Stromal cell of bone marrow (primary cell): ENCODE measurements around the gene RPS19BP1.
A peak's percentile ranks its signal among the peaks of the same experiment; 100 is the strongest.
"Not testable (repeated sequence)": the region's sequence is repeated elsewhere in the genome, so short reads cannot be mapped to it uniquely, and the experiment has no call there.

ENCODE experiments used
- DNase-seq: peaks from one replicate; pipeline ENCODE4 v3.0.0-alpha.2; 2012; ENCODE audit warnings: low read depth

The RPS19BP1 gene

DNA sequence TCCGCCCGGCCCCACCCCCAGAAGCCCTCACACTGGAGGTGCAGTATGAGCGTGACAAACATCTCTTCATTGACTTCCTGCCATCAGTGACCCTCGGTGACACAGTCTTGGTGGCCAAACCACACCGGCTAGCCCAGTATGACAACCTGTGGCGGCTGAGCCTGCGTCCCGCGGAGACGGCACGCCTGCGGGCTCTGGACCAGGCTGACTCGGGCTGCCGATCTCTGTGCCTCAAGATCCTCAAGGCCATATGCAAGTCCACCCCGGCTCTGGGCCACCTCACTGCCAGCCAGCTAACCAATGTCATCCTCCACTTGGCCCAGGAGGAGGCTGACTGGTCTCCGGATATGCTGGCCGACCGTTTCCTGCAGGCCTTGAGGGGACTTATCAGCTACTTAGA, 18.8 kb downstream of the RPS19BP1 start:
- no peak for DNase-seq

- DNase-seq = no peak
Measured at GRCh38 chr22:39512026-39512425, 20.5 kb downstream of the RPS19BP1 start.

DNA sequence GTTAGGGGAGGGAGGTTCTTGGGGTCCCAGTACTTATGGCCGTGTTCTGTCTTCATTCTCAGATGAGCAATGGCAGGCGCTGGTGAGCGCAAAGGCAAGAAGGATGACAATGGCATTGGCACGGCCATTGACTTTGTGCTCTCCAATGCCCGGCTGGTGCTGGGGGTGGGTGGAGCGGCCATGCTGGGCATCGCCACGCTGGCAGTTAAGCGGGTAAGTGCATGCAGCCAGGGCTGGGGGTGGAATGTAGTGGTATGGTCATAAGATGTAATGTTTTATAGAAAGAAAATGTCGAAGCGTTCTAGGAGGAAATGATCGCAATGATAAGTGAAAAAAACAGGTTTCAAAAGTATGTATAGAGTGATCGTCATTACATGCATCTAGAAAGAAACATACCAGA, 21.3 kb downstream of the RPS19BP1 start:
- DNase-seq = no peak

DNA sequence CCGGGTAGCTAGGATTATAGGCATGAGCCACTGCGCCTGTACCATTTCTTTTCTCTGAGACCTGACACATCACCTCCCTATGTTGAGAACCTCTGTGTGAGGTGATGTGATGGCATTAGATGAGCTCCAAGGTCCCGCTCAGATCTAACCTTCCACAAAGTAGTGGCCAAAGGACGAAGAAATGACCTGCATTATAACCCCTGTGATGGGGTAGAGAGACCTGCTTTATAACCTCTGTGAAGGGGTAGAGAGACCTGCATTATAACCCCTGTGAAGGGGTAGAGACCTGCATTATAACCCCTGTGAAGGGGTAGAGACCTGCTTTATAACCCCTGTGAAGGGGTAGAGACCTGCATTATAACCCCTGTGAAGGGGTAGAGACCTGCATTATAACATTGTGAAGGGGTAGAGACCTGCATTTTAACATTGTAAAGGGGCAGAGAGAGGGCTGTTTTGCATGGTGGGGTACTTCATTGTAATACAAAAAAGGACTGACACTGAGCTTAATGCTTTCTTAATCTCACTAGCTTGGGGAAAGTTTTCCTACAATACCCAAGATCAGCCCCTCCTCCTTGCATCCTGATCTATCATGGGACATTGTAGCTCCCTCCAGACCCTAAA, 21.9 kb downstream of the RPS19BP1 start:
- no peak for DNase-seq

- DNase-seq = no peak
Measured at GRCh38 chr22:39508393-39508792, 24.2 kb downstream of the RPS19BP1 start.

GRCh38 chr22:39507021-39507420, 25.5 kb downstream of the RPS19BP1 start:
- not testable (repeated sequence) for DNase-seq

DNA sequence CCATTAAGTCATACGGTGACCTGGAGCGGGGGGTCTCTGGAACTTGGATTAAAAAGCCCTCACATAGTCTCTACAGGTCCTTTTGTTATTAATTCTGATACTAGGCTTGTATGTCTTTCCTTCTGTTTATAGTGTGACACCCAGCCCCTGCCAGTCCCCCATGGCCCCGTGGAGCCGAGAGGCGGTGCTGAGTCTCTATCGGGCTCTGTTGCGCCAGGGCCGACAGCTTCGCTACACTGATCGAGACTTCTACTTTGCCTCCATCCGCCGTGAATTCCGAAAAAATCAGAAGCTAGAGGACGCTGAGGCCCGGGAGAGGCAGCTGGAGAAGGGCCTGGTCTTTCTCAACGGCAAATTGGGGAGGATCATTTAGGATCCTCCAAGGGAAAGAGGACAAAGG, 28.5 kb downstream of the RPS19BP1 start:
- no peak for DNase-seq

DNA sequence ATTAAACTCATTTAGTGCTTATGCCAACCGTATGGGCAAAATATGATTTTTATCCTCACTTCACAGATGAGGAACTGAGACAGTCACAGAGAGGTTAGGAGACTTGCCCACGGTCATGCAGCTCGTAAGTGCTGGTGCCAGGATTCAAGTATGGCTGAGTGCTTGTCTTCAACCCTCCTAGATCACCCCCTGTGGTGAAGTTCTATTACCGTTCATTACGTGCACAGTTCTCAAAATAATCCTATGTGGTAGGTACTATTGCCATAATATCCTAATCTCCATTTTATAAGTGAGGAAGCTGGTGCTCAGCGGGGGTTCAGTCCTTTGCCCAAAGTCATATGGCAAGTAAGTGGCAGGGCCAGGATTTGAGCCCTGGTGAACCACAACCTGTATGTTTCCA, 28.9 kb downstream of the RPS19BP1 start:
- no peak for DNase-seq

GRCh38 chr22:39502789-39503409, 29.6 kb downstream of the RPS19BP1 start:
- no peak for DNase-seq

DNA sequence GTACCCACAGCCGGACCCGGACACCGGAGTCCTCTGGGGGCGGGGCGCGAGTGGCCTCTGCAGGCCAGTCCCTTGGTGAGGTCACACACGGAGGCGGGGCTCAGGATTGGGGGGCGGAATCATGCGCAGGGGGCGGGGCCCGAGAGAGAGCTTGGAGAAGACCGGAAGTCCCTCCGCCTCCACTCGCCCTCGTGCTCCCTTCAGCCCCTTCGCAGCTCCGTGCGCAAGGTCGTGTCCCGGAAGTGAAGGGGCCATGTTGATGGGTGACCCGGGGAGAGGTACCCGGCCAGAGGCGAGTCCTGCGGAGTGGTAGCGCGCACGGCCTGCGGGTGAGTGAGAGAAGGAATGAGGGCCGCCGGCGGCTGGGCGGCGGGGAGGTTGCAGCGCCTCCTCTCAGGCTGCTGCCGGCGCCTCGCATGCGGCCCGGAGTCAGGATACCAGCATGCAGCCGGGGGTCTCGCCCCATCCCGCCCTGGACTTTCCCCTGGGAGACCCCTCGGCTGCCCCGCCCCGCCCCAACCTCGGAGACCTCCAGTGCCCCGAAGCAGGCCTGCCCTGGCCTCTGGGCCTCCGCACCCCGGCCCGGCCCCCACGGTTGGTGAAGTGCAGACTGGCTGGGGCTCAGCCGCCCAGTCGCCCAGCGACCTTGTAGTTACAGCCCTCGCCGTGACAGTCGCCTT, 30.3 kb downstream of the RPS19BP1 start, which contains the start of gene MIEF1:
Gene MIEF1, plus strand, starts transcription at position 182 of the 680 bp plus-strand sequence. CDS start 9,005 bp downstream, outside the sequence.
- DNase-seq = peak; percentile 94

DNA sequence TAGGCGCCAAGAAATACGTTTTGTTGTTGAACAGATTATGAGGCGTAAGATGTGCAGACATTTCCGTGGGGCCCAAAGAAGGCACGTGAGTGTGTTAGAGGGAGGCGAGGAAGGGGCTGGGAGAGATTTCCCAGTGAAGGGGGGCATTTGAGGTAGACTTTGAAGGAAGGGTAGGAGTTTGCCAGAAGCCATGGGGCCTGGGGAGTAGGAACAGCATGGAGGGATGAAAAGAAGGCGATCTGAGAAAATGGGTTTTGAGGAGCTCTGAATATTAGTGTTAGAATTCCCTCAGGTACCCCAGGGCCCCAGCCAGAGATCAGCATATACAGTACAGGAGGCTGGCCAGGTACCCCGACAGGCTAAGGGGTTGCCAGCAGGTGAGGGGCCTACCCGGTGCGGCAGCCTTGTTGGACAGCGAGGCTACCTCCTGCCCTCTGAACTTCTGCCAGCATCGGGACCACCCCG, 30.9 kb downstream of the RPS19BP1 start:
- no peak for DNase-seq

GRCh38 chr22:39500101-39500500, 32.4 kb downstream of the RPS19BP1 start:
- no peak for DNase-seq

GRCh38 chr22:39498802-39499201, 33.7 kb downstream of the RPS19BP1 start:
- DNase-seq = no peak

DNA sequence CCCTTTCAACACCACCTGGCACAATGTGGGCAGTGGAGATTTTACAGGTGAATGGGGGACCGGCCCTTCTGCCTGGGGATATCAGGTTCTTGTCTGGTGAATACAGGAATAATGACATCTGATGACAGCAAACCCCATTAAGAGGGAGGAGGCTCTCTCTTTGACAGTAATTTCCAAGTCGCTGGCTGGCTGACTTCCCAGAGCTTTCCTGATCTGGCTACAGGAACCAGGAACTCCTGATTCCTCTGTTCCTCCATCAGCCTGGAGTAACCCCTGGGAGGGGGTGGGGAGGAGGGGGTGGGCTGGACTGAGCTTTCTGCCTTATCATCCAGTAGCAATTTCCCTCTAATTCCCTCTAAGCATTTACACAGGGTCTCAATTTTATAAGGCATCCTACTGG, 34.2 kb downstream of the RPS19BP1 start:
- DNase-seq = no peak

- DNase-seq = no peak
Measured at GRCh38 chr22:39497429-39497828, 35.1 kb downstream of the RPS19BP1 start.

DNA sequence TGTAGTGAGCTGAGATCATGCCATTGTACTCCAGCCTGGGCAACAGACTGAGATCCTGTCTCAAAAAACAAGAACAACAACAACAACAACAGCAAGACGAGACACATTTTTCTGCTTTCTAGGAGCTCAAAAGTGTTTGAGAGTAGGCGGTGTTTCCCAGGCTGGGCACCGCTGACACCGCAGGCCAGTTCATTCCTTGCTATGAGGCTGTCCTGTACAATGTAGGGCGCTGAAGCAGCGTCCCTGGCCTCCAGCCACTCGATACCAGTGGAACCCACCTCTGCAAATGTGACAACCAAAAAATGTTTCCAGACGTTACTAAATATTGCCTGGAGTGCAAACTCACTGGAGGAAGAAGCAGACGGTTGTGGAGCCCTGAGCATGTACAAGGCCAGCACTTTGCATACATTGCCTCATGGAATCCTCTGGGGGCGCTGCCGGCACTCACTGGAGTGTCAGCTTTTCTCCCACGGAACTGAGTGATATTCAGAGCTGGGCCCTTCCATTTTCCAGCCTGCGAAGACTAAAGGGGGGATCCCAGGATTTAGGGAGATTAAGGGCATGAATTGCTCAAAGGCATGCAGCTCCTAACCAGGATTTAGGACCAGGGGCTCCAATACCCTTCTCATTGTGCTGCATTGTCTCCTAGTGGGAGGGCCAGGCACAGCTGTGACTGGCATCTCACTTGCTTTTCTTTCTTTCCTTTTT, 36.3 kb downstream of the RPS19BP1 start:
- DNase-seq = peak; percentile 54

GRCh38 chr22:39494471-39495120, 38.0 kb downstream of the RPS19BP1 start:
- no peak for DNase-seq

- DNase-seq = peak; percentile 90
Measured at GRCh38 chr22:39493759-39494158, 38.8 kb downstream of the RPS19BP1 start.

DNA sequence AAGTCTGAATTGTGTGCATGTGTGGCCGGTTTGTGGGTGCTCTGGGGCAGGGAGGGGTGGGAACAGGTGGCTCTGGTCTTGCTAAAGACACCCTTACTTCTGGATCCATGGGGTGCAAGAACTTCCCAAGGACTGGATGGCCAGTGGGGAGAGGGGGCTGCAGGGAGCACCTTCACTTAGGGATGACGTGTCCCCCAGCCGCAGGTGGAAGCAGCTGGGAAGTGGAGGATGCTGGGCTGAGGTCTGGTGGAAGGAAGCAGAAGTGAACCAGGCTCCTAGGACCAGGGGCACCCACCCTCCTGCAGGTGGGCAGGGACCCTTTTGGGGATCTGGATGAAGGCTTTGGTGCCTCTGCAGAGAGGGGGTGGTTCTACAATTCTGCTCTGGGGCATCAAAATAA, 40.4 kb downstream of the RPS19BP1 start:
- DNase-seq = no peak

DNA sequence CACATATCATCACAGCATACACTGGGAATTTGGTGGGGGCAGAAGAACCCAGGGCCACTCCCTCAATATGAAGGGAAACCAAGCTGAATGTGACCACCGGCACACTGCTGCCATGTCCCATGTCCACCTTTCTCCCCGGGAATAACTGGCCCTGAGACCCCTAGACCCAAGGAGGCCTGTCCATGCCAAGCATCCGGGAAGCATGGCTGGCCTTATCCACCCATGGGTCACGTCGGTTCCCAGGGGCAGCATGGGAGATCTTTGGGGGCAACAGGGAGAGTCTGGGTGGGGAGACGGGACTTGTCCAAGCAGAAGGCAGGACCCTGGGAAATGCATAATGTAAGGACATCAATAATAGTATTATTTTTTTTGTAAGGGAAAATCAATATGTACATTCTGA, 40.9 kb downstream of the RPS19BP1 start:
- no peak for DNase-seq

- DNase-seq = no peak
Measured at GRCh38 chr22:39490966-39491680, 41.4 kb downstream of the RPS19BP1 start.
